ENCODE data around the gene TLR1.

Gene TLR1

DNA sequence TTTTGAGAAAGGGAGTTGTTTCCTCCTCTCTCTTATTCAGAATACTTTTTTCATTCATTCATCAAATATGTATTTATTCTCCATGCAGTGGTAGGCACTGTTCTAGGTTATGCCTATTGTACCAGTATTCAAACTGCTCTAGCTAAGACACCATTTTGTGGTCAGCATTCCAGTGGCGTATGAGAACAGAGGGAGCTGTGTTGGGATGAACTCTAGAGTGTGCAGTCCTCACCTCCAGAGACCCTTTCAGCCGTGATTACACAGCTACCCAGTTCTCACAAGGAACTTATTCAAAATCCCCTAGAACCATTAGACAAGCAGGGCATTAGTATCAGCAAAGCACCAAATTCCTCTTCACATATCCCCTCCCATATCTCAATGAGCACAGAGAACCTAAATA, 4.2 kb downstream of the TLR1 start:
- Histone ChIP-seq H3K27me3 (ENCODE audit: insufficient read depth, low read length) (no peaks in the 10 kb centered on the region), H3K4me1 (ENCODE audit: insufficient read depth, low read length) (no peaks in the 10 kb centered on the region), H3K4me3 (ENCODE audit: low read length) (no peak overlapping the region), H2AFZ (ENCODE audit: low read depth, low read length) (no peak overlapping the region), H3K36me3 (ENCODE audit: insufficient read depth, low read length) (no peaks in the 10 kb centered on the region), H3K9me3 (ENCODE audit: low read length) (peaks cover 5% of the 10 kb centered on the region)

DNA sequence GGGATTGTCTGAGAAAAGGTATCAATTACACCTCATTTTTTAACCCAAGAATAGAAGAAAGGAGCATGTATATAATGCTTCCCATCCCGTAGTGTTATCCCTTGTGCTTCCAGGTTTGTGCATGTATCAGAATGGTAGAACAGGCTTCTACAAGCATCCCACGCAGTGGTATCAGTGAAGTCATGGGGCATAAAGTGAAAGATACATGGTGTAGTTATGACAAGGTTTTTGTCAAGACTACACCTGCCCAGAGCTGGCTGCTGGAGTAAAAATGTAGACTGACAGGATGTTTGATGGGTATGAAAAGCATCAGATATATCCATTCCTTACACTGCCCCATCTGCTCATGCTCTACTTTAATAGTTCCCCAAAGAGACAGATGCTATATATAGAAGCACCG, 9.5 kb downstream of the TLR1 start:
- Histone ChIP-seq H3K36me3 (ENCODE audit: insufficient read depth, low read length) (no peaks in the 10 kb centered on the region), H3K4me1 (ENCODE audit: insufficient read depth, low read length) (no peaks in the 10 kb centered on the region), H3K27me3 (ENCODE audit: insufficient read depth, low read length) (no peaks in the 10 kb centered on the region), H3K9me3 (ENCODE audit: low read length) (no peaks in the 10 kb centered on the region), H2AFZ (ENCODE audit: low read depth, low read length) (no peak overlapping the region), H3K4me3 (ENCODE audit: low read length) (no peak overlapping the region)

DNA sequence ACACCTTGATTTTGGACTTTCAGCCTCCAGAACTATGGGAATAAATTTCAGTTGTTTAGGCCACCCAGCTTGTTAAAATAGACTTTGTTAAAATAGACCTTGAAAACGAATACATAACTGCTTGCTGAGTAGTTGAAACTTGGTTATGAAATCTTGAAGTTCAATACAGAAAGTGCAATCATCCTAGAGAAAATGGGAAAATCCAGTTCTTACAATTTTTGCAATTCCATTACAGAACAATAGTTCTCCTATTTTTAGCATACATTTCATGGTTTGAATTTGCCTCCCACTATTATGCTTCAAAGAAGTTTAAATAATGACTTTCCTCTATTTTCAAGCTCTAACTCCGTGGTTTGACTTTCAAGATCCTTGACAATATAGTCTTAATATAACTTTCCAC, 10.5 kb downstream of the TLR1 start:
- Histone ChIP-seq H2AFZ (ENCODE audit: low read depth, low read length) (no peak overlapping the region), H3K27me3 (ENCODE audit: insufficient read depth, low read length) (no peaks in the 10 kb centered on the region), H3K36me3 (ENCODE audit: insufficient read depth, low read length) (no peaks in the 10 kb centered on the region), H3K4me1 (ENCODE audit: insufficient read depth, low read length) (no peaks in the 10 kb centered on the region), H3K9me3 (ENCODE audit: low read length) (no peaks in the 10 kb centered on the region), H3K4me3 (ENCODE audit: low read length) (no peak overlapping the region)

DNA sequence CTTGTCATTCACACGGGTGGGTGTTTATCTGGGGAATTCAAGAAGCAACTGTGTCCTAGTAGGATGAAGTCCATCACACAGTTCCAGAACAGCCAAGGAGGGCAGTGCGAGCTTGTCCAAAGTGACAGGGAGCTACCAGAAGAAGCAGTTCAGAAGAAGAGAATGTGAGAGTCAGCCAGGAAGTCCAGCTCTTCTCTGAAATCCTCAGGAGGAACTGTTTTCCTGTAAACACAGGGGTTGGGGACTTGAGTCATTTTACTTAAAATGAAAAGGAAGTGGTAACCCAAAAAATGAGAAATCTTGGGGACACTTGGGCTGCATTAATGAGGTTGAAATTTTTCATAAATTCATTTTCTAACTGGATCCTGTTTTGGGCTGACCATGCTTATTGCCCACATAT, 13.6 kb downstream of the TLR1 start:
- H3K9me3 ChIP-seq (ENCODE audit: low read length), result no peaks in the 10 kb centered on the region
- no peaks in the 10 kb centered on the region for H3K27me3 ChIP-seq (ENCODE audit: insufficient read depth, low read length)
- H3K4me3 ChIP-seq (ENCODE audit: low read length), result no peak overlapping the region
- no peaks in the 10 kb centered on the region for H3K36me3 ChIP-seq (ENCODE audit: insufficient read depth, low read length)
- no peak overlapping the region for H2AFZ ChIP-seq (ENCODE audit: low read depth, low read length)
- H3K4me1 ChIP-seq (ENCODE audit: insufficient read depth, low read length), result no peaks in the 10 kb centered on the region

GRCh38 chr4:38788317-38788716, 16.3 kb downstream of the TLR1 start:
- Histone ChIP-seq H3K36me3 (ENCODE audit: insufficient read depth, low read length) (no peaks in the 10 kb centered on the region), H2AFZ (ENCODE audit: low read depth, low read length) (no peak overlapping the region), H3K27me3 (ENCODE audit: insufficient read depth, low read length) (no peaks in the 10 kb centered on the region), H3K4me1 (ENCODE audit: insufficient read depth, low read length) (no peaks in the 10 kb centered on the region), H3K9me3 (ENCODE audit: low read length) (no peaks in the 10 kb centered on the region), H3K4me3 (ENCODE audit: low read length) (no peak overlapping the region)

DNA sequence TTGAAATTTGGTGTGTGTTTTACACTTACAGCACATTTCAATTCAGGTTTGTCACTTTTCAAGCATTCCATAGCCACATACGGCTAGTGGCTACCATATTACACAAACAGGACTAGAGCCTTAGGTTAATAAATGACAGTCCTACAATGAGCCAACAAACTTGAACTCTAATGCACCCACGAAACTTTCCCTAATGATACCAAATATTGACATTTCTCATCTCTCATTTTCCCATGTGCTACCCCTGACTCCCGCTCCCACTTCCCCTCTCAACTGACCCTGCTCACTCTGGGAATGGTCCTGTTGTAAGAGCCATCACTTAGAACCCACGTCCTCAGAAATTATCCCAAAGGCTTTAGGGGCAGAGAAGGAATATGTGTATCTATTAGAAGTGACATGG, 16.9 kb downstream of the TLR1 start:
- no peak overlapping the region for H2AFZ ChIP-seq (ENCODE audit: low read depth, low read length)
- no peaks in the 10 kb centered on the region for H3K36me3 ChIP-seq (ENCODE audit: insufficient read depth, low read length)
- H3K4me1 ChIP-seq (ENCODE audit: insufficient read depth, low read length), result no peaks in the 10 kb centered on the region
- H3K9me3 ChIP-seq (ENCODE audit: low read length), result no peaks in the 10 kb centered on the region
- H3K4me3 ChIP-seq (ENCODE audit: low read length), result no peak overlapping the region
- H3K27me3 ChIP-seq (ENCODE audit: insufficient read depth, low read length), result no peaks in the 10 kb centered on the region

GRCh38 chr4:38785901-38786402, 18.6 kb downstream of the TLR1 start:
- H3K36me3 ChIP-seq (ENCODE audit: insufficient read depth, low read length), result no peaks in the 10 kb centered on the region

GRCh38 chr4:38785041-38785790, 19.4 kb downstream of the TLR1 start:
- no peak overlapping the region for H2AFZ ChIP-seq (ENCODE audit: low read depth, low read length)
- H3K4me1 ChIP-seq (ENCODE audit: insufficient read depth, low read length), result no peaks in the 10 kb centered on the region
- no peaks in the 10 kb centered on the region for H3K36me3 ChIP-seq (ENCODE audit: insufficient read depth, low read length)
- no peaks in the 10 kb centered on the region for H3K9me3 ChIP-seq (ENCODE audit: low read length)
- no peaks in the 10 kb centered on the region for H3K27me3 ChIP-seq (ENCODE audit: insufficient read depth, low read length)
- no peak overlapping the region for H3K4me3 ChIP-seq (ENCODE audit: low read length)

More at GRCh38 chr4:38785901-38786402, 18.6 kb downstream of the TLR1 start:
- Histone ChIP-seq H3K27me3 (ENCODE audit: insufficient read depth, low read length) (no peaks in the 10 kb centered on the region), H3K4me1 (ENCODE audit: insufficient read depth, low read length) (no peaks in the 10 kb centered on the region), H3K9me3 (ENCODE audit: low read length) (no peaks in the 10 kb centered on the region), H3K4me3 (ENCODE audit: low read length) (no peak overlapping the region), H2AFZ (ENCODE audit: low read depth, low read length) (no peak overlapping the region)

GRCh38 chr4:38784141-38784540, 20.4 kb downstream of the TLR1 start:
- H3K9me3 ChIP-seq (ENCODE audit: low read length), result no peaks in the 10 kb centered on the region
- no peaks in the 10 kb centered on the region for H3K4me1 ChIP-seq (ENCODE audit: insufficient read depth, low read length)
- H2AFZ ChIP-seq (ENCODE audit: low read depth, low read length), result no peak overlapping the region
- H3K4me3 ChIP-seq (ENCODE audit: low read length), result no peak overlapping the region
- H3K36me3 ChIP-seq (ENCODE audit: insufficient read depth, low read length), result no peaks in the 10 kb centered on the region
- H3K27me3 ChIP-seq (ENCODE audit: insufficient read depth, low read length), result no peaks in the 10 kb centered on the region

GRCh38 chr4:38783109-38783460, 21.5 kb downstream of the TLR1 start:
- Histone ChIP-seq H3K27me3 (ENCODE audit: insufficient read depth, low read length) (peaks cover 3% of the 10 kb centered on the region), H3K4me3 (ENCODE audit: low read length) (no peak overlapping the region), H2AFZ (ENCODE audit: low read depth, low read length) (no peak overlapping the region), H3K36me3 (ENCODE audit: insufficient read depth, low read length) (no peaks in the 10 kb centered on the region), H3K4me1 (ENCODE audit: insufficient read depth, low read length) (no peaks in the 10 kb centered on the region), H3K9me3 (ENCODE audit: low read length) (no peaks in the 10 kb centered on the region)

GRCh38 chr4:38782452-38783108, 22.0 kb downstream of the TLR1 start, which contains the start of gene TLR10:
Gene TLR10, minus strand, starts transcription at chr4:38782990. Its CDS starts 7,400 bp downstream, at chr4:38775590.
- H3K27me3 ChIP-seq (ENCODE audit: insufficient read depth, low read length), result peaks cover 3% of the 10 kb centered on the region
- H3K4me1 ChIP-seq (ENCODE audit: insufficient read depth, low read length), result no peaks in the 10 kb centered on the region
- H3K4me3 ChIP-seq (ENCODE audit: low read length), result no peak within 1 kb of the TSS
- H2AFZ ChIP-seq (ENCODE audit: low read depth, low read length), result no peak within 1 kb of the TSS
- H3K36me3 ChIP-seq (ENCODE audit: insufficient read depth, low read length), result no peaks in the 10 kb centered on the region
- H3K9me3 ChIP-seq (ENCODE audit: low read length), result no peaks in the 10 kb centered on the region

DNA sequence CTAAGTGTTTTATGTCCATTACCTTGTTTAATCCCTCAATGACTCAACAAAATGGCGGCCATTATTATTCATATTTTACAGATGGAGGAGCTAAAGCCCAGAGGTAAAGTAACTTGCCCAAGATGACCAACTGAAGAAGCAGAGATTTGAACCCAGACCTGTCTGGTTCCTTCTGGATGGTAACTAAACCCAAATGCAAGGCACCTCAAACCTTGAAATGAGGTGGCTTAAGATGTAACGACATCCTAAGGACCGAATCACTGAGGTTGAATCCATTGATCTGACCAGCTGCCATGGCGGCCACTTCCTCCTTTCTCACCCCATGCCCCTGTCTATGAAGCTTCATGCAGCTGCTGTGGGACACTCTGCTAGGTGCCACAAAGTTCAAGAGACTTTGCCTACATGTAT, 22.7 kb downstream of the TLR1 start:
- Histone ChIP-seq H3K9me3 (ENCODE audit: low read length) (no peaks in the 10 kb centered on the region), H2AFZ (ENCODE audit: low read depth, low read length) (no peak overlapping the region), H3K4me1 (ENCODE audit: insufficient read depth, low read length) (no peaks in the 10 kb centered on the region), H3K36me3 (ENCODE audit: insufficient read depth, low read length) (no peaks in the 10 kb centered on the region), H3K27me3 (ENCODE audit: insufficient read depth, low read length) (peaks cover 3% of the 10 kb centered on the region), H3K4me3 (ENCODE audit: low read length) (no peak overlapping the region)

GRCh38 chr4:38780833-38781484, 23.6 kb downstream of the TLR1 start:
- Histone ChIP-seq H3K9me3 (ENCODE audit: low read length) (no peaks in the 10 kb centered on the region), H2AFZ (ENCODE audit: low read depth, low read length) (no peak overlapping the region), H3K36me3 (ENCODE audit: insufficient read depth, low read length) (no peaks in the 10 kb centered on the region), H3K4me3 (ENCODE audit: low read length) (no peak overlapping the region), H3K4me1 (ENCODE audit: insufficient read depth, low read length) (no peaks in the 10 kb centered on the region), H3K27me3 (ENCODE audit: insufficient read depth, low read length) (peaks cover 3% of the 10 kb centered on the region)
